ENCODE measurements around the gene C12orf60. TPM values are rescaled to one million over a fixed set of nuclear protein-coding genes. Genes with fewer than 3 reads are reported as not detected.
A peak's percentile ranks its signal among the peaks of the same experiment; 100 is the strongest.

C12orf60 gene
- total RNA-seq, 1 experiment from 2014 or later, result 1.8 TPM

- peak; percentile 64 for TF ChIP-seq USF1 (CRISPR knock-in tag; IDR thresholded peaks at IDR 0.05)
- TF ChIP-seq OVOL2 (CRISPR knock-in tag; IDR thresholded peaks at IDR 0.05; ENCODE audit: borderline replicate concordance), result no peak
- TF ChIP-seq CREM (CRISPR knock-in tag; IDR thresholded peaks at IDR 0.05), result no peak; the same call in none of the 2 replicates
- TF ChIP-seq ZNF219 (CRISPR knock-in tag; IDR thresholded peaks at IDR 0.05; ENCODE audit: borderline replicate concordance), result no peak
- peak; percentile 88 for TF ChIP-seq FOXK1 (CRISPR knock-in tag; IDR thresholded peaks at IDR 0.05)
- TF ChIP-seq ATF3 (CRISPR knock-in tag; conservative IDR thresholded peaks at IDR 0.05), result peak; percentile 81; the same call in 1 of the 2 replicates
- TF ChIP-seq HMGA2 (CRISPR knock-in tag; IDR thresholded peaks at IDR 0.05), result no peak
- peak; percentile 11; the same call in 1 of the 2 replicates for TF ChIP-seq GABPB1 (CRISPR knock-in tag; IDR thresholded peaks at IDR 0.05)
- TF ChIP-seq STAT6 (CRISPR knock-in tag; conservative IDR thresholded peaks at IDR 0.05; ENCODE audit: low read depth), result no peak
- peak; percentile 99 for TF ChIP-seq EMX1 (CRISPR knock-in tag; IDR thresholded peaks at IDR 0.05)
- 0 out of 2 replicates have a peak, but pooled peaks have one; percentile 7 for TF ChIP-seq ETV6 (CRISPR knock-in tag; IDR thresholded peaks at IDR 0.05)
- peak; percentile 0; the same call in 1 of the 2 replicates for TF ChIP-seq IRF1 (CRISPR knock-in tag; IDR thresholded peaks at IDR 0.05)
- TF ChIP-seq ZBTB43 (CRISPR knock-in tag; IDR thresholded peaks at IDR 0.05), result peak; percentile 78
- TF ChIP-seq MYBL2 (CRISPR knock-in tag; IDR thresholded peaks at IDR 0.05), result peak; percentile 73; the same call in 1 of the 2 replicates
- no peak for TF ChIP-seq ZMAT4 (CRISPR knock-in tag; IDR thresholded peaks at IDR 0.05)
- peak; percentile 31; the same call in 1 of the 2 replicates for TF ChIP-seq USF2 (CRISPR knock-in tag; IDR thresholded peaks at IDR 0.05)
- TF ChIP-seq ZNF416 (CRISPR knock-in tag; IDR thresholded peaks at IDR 0.05), result peak; percentile 98
- TF ChIP-seq ERG (CRISPR knock-in tag; IDR thresholded peaks at IDR 0.05), result peak; percentile 93
- TF ChIP-seq ZNF671 (CRISPR knock-in tag; IDR thresholded peaks at IDR 0.05), result peak; percentile 97
- peak; percentile 87 for TF ChIP-seq MAX (CRISPR knock-in tag; IDR thresholded peaks at IDR 0.05)
- peak; percentile 29; the same call in 1 of the 2 replicates for TF ChIP-seq ZNF281 (CRISPR knock-in tag; IDR thresholded peaks at IDR 0.05)
- TF ChIP-seq ATF6 (CRISPR knock-in tag; IDR thresholded peaks at IDR 0.05), result no peak
- no peak for TF ChIP-seq JAZF1 (CRISPR knock-in tag; IDR thresholded peaks at IDR 0.05)
Observed at GRCh38 chr12:14769969-14770495, 33.4 kb upstream of the C12orf60 start (continued).
